OCI-M1 (cell line): Measurements from ENCODE around the gene GRK5.
A peak's percentile ranks its signal among the peaks of the same experiment; 100 is the strongest.

Experiments
- DNase-seq: peaks from one replicate; lab custom pipeline; 2025; lab: John Stamatoyannopoulos, UW

Gene GRK5

GRCh38 chr10:119297207-119297968 lies 90.0 kb downstream of the GRK5 start:
- no peak for DNase-seq

GRCh38 chr10:119298810-119299209 lies 91.4 kb downstream of the GRK5 start:
- no peak for DNase-seq

GRCh38 chr10:119299531-119299930 lies 92.2 kb downstream of the GRK5 start:
- peak; percentile 41 for DNase-seq

GRCh38 chr10:119301397-119301796 lies 94.0 kb downstream of the GRK5 start:
- DNase-seq, result peak; percentile 31

GRCh38 chr10:119302172-119302571 lies 94.8 kb downstream of the GRK5 start:
- no peak for DNase-seq

GRCh38 chr10:119302591-119303253 lies 95.4 kb downstream of the GRK5 start:
- DNase-seq, result no peak

- no peak for DNase-seq
Observed at GRCh38 chr10:119303886-119304285, 96.5 kb downstream of the GRK5 start.

GRCh38 chr10:119304541-119304940 lies 97.2 kb downstream of the GRK5 start:
- no peak for DNase-seq

GRCh38 chr10:119305860-119306513 lies 98.6 kb downstream of the GRK5 start:
- peak; percentile 70 for DNase-seq

GRCh38 chr10:119306514-119306951 lies 99.2 kb downstream of the GRK5 start:
- peak; percentile 27 for DNase-seq

- no peak for DNase-seq
Observed at GRCh38 chr10:119306986-119307392, 99.6 kb downstream of the GRK5 start.

- no peak for DNase-seq
Observed at GRCh38 chr10:119308089-119308488, 100.7 kb downstream of the GRK5 start.

GRCh38 chr10:119308551-119309422 lies 101.4 kb downstream of the GRK5 start:
- DNase-seq, result no peak

- no peak for DNase-seq
Observed at GRCh38 chr10:119309423-119309770, 102.0 kb downstream of the GRK5 start.

- DNase-seq, result no peak
Observed at GRCh38 chr10:119310806-119311205, 103.4 kb downstream of the GRK5 start.

GRCh38 chr10:119312241-119312640 lies 104.9 kb downstream of the GRK5 start:
- no peak for DNase-seq

- no peak for DNase-seq
Observed at GRCh38 chr10:119313024-119313423, 105.7 kb downstream of the GRK5 start.

- DNase-seq, result peak; percentile 19
Observed at GRCh38 chr10:119313644-119314043, 106.3 kb downstream of the GRK5 start.

GRCh38 chr10:119314061-119314460 lies 106.7 kb downstream of the GRK5 start:
- no peak for DNase-seq

- DNase-seq, result no peak
Observed at GRCh38 chr10:119314486-119314885, 107.1 kb downstream of the GRK5 start.

GRCh38 chr10:119315128-119316001 lies 108.0 kb downstream of the GRK5 start:
- peak; percentile 38 for DNase-seq
